Measurements from ENCODE around the gene TCEA3. TPM values are rescaled to one million over a fixed set of nuclear protein-coding genes. Genes with fewer than 3 reads are reported as not detected.

TCEA3 gene
- total RNA-seq, 4 donors from 2014 or later: 39.5 to 49.1 (median 46.2) TPM

GRCh38 chr1:23417570-23417969, 7.0 kb downstream of the TCEA3 start:
- no peak for DNase-seq (ENCODE audit: low spot score in 2 of 2)
- 77 to 86% methylated on average over 3 of the region's 3 CpGs for WGBS, 2 donors
- TF ChIP-seq CTCF (IDR thresholded peaks at IDR 0.05) (no peak), POLR2A (IDR thresholded peaks at IDR 0.05) (no peak)
- H3K4me3 ChIP-seq (ENCODE audit: low read depth, poor library complexity, severe bottlenecking): no peak overlapping the region
- intact Hi-C loops (cut with DNase I; ENCODE audit: low total_unique reads): no loop called here

GRCh38 chr1:23416964-23417363, 7.6 kb downstream of the TCEA3 start:
- H3K4me3 ChIP-seq (ENCODE audit: low read depth, poor library complexity, severe bottlenecking): no peak overlapping the region
- 84 to 89% methylated on average over 4 of the region's 4 CpGs for WGBS, 2 donors
- intact Hi-C loops (cut with DNase I; ENCODE audit: low total_unique reads): no loop called here
- TF ChIP-seq POLR2A (IDR thresholded peaks at IDR 0.05) (no peak), CTCF (IDR thresholded peaks at IDR 0.05) (no peak)
- DNase-seq (ENCODE audit: low spot score in 2 of 2): no peak

GRCh38 chr1:23408797-23409290, 15.7 kb downstream of the TCEA3 start:
- intact Hi-C loops (cut with DNase I; ENCODE audit: low total_unique reads): no loop called here
- no peak overlapping the region for H3K4me3 ChIP-seq (ENCODE audit: low read depth, poor library complexity, severe bottlenecking)
- DNase-seq (ENCODE audit: low spot score in 2 of 2): no peak
- TF ChIP-seq CTCF (IDR thresholded peaks at IDR 0.05) (no peak), POLR2A (IDR thresholded peaks at IDR 0.05) (no peak)
- 73 to 89% methylated on average over 7 of the region's 7 CpGs for WGBS, 2 donors

- no peak overlapping the region for H3K4me3 ChIP-seq (ENCODE audit: low read depth, poor library complexity, severe bottlenecking)
- intact Hi-C loops (cut with DNase I; ENCODE audit: low total_unique reads): no loop called here
- no peak for DNase-seq (ENCODE audit: low spot score in 2 of 2)
- TF ChIP-seq POLR2A (IDR thresholded peaks at IDR 0.05) (no peak), CTCF (IDR thresholded peaks at IDR 0.05) (no peak)
- 51 to 60% methylated on average over 8 of the region's 8 CpGs for WGBS, 2 donors
Measured at GRCh38 chr1:23407016-23407630, 17.4 kb downstream of the TCEA3 start.

- intact Hi-C loops (cut with DNase I; ENCODE audit: low total_unique reads): no loop called here
- 93 to 97% methylated on average over 3 of the region's 3 CpGs for WGBS, 2 donors
- H3K4me3 ChIP-seq (ENCODE audit: low read depth, poor library complexity, severe bottlenecking): no peak overlapping the region
- DNase-seq (ENCODE audit: low spot score in 2 of 2): no peak
- TF ChIP-seq POLR2A (IDR thresholded peaks at IDR 0.05) (no peak), CTCF (IDR thresholded peaks at IDR 0.05) (no peak)
Measured at GRCh38 chr1:23405946-23406345, 18.6 kb downstream of the TCEA3 start.
